IPS DF 4.7 (cell line): ENCODE results near the gene SUFU.
"Not testable (repeated sequence)": the region's sequence is repeated elsewhere in the genome, so short reads cannot be mapped to it uniquely, and the experiment has no call there.

ENCODE experiments used
- DNase-seq: peaks from one replicate; pipeline ENCODE4 v3.0.0-alpha.2; 2013; ENCODE audit warnings: low spot score; ENCODE audit errors: extremely low read depth

Gene SUFU

GRCh38 chr10:102649797-102650654 is 146.3 kb downstream of the SUFU start:
- no peak for DNase-seq

GRCh38 chr10:102650655-102651454 is 147.1 kb downstream of the SUFU start:
- DNase-seq: no peak

- no peak for DNase-seq
These were observed 147.8 kb downstream of the SUFU start for GRCh38 chr10:102651455-102652169.

GRCh38 chr10:102652170-102652916 is 148.6 kb downstream of the SUFU start:
- DNase-seq: no peak

- no peak for DNase-seq
These were observed 149.3 kb downstream of the SUFU start for GRCh38 chr10:102653060-102653459.

- no peak for DNase-seq
These were observed 150.8 kb downstream of the SUFU start for GRCh38 chr10:102654566-102654965.

- no peak for DNase-seq
These were observed 151.2 kb downstream of the SUFU start for GRCh38 chr10:102654969-102655368.

GRCh38 chr10:102656026-102656425 is 152.3 kb downstream of the SUFU start:
- DNase-seq: no peak

GRCh38 chr10:102656791-102657371 is 153.1 kb downstream of the SUFU start:
- no peak for DNase-seq

- no peak for DNase-seq
These were observed 153.7 kb downstream of the SUFU start for GRCh38 chr10:102657451-102657850.

- DNase-seq: no peak
These were observed 154.4 kb downstream of the SUFU start for GRCh38 chr10:102657984-102658724.

- no peak for DNase-seq
These were observed 155.0 kb downstream of the SUFU start for GRCh38 chr10:102658802-102659201.

GRCh38 chr10:102660888-102661657 is 157.3 kb downstream of the SUFU start:
- DNase-seq: no peak

- no peak for DNase-seq
These were observed 157.9 kb downstream of the SUFU start for GRCh38 chr10:102661658-102662028.

GRCh38 chr10:102665904-102666509 is 162.2 kb downstream of the SUFU start:
- no peak for DNase-seq

GRCh38 chr10:102667411-102667810 is 163.6 kb downstream of the SUFU start:
- not testable (repeated sequence) for DNase-seq

GRCh38 chr10:102668326-102669107 is 164.7 kb downstream of the SUFU start:
- no peak for DNase-seq
